ENCODE results near the gene RUNX1. TPM values are rescaled to one million over a fixed set of nuclear protein-coding genes. Genes with fewer than 3 reads are reported as not detected.

Gene RUNX1
- polyA plus RNA-seq, 3 donors = 6.2 to 49.7 (median 8.7) TPM

- DNase-seq = peak; percentile 58 to 79 (median 61)
- no peaks in the 10 kb centered on the region for H3K36me3 ChIP-seq (replicated peaks in 1 of 2; ENCODE audit: control insufficient read depth in 1 of 2, insufficient read depth in 2 of 2, low read length in 2 of 2)
- no peaks in the 10 kb centered on the region for H3K9me3 ChIP-seq (replicated peaks in 1 of 2; ENCODE audit: control insufficient read depth in 1 of 2, insufficient read depth in 1 of 2, low read length in 2 of 2)
- peaks cover 77% of the 10 kb centered on the region for H3K79me2 ChIP-seq (ENCODE audit: insufficient read depth, low read length)
- peaks cover 8 to 14% of the 10 kb centered on the region in 2 donors for H3K36me3 Mint-ChIP-seq
- H3K4me3 ChIP-seq (replicated peaks in 1 of 3; ENCODE audit: low read depth in 2 of 3, low read length in 3 of 3) = peak overlapping the region in 1 of 3 experiments; percentile 72
- H3K4me1 ChIP-seq (ENCODE audit: control insufficient read depth in 1 of 2, insufficient read depth in 2 of 2, low read length in 2 of 2) = peaks cover 80 to 87% of the 10 kb centered on the region in 2 donors
- H4K20me1 ChIP-seq (ENCODE audit: insufficient read depth, low read length) = peaks cover 30% of the 10 kb centered on the region
- intact Hi-C loops (cut with micrococcal nuclease) = no loop called here
- peaks cover 0 to 2% (median 0%) of the 10 kb centered on the region in 7 donors for H3K9me3 Mint-ChIP-seq
- H3K27me3 ChIP-seq (ENCODE audit: control insufficient read depth in 2 of 2, insufficient read depth in 2 of 2, low read length in 2 of 2) = no peaks in the 10 kb centered on the region
- TF ChIP-seq, protein P1, sequence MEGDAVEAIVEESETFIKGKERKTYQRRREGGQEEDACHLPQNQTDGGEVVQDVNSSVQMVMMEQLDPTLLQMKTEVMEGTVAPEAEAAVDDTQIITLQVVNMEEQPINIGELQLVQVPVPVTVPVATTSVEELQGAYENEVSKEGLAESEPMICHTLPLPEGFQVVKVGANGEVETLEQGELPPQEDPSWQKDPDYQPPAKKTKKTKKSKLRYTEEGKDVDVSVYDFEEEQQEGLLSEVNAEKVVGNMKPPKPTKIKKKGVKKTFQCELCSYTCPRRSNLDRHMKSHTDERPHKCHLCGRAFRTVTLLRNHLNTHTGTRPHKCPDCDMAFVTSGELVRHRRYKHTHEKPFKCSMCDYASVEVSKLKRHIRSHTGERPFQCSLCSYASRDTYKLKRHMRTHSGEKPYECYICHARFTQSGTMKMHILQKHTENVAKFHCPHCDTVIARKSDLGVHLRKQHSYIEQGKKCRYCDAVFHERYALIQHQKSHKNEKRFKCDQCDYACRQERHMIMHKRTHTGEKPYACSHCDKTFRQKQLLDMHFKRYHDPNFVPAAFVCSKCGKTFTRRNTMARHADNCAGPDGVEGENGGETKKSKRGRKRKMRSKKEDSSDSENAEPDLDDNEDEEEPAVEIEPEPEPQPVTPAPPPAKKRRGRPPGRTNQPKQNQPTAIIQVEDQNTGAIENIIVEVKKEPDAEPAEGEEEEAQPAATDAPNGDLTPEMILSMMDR (IDR thresholded peaks at IDR 0.05) = no peak
- no peaks in the 10 kb centered on the region for H3K27me3 Mint-ChIP-seq (ENCODE audit: low read depth in 3 of 3)
- H3K27ac Mint-ChIP-seq = peak overlapping the region; percentile 87 to 97 (median 92)
- H2AFZ ChIP-seq (ENCODE audit: insufficient read depth, low read depth, low read length, poor library complexity, severe bottlenecking) = no peak overlapping the region
- peak overlapping the region in 1 of 2 donors; percentile 88 for H3K27ac ChIP-seq (ENCODE audit: low read depth in 1 of 2, low read length in 2 of 2)
- H3K4me1 Mint-ChIP-seq = peaks cover 91% of the 10 kb centered on the region
- peak overlapping the region; percentile 62 to 79 for H3K4me3 Mint-ChIP-seq
- 67% methylated on average over 1 of the region's 2 CpGs for WGBS (ENCODE audit: insufficient coverage)
- H3K9ac ChIP-seq (ENCODE audit: insufficient read depth, low read length, poor library complexity, severe bottlenecking) = no peak overlapping the region
- H3K4me2 ChIP-seq (replicated peaks; ENCODE audit: extremely low read depth, low read length, poor library complexity, severe bottlenecking) = peak overlapping the region; percentile 28
These were observed 137.7 kb downstream of the RUNX1 start for GRCh38 chr21:34911360-34911759.

GRCh38 chr21:34910396-34910795, 138.7 kb downstream of the RUNX1 start:
- peaks cover 5 to 12% of the 10 kb centered on the region in 2 donors for H3K36me3 Mint-ChIP-seq
- intact Hi-C loops (cut with micrococcal nuclease) = no loop called here

More at GRCh38 chr21:34910396-34910795, 138.7 kb downstream of the RUNX1 start:
- Histone ChIP-seq H3K9ac (ENCODE audit: insufficient read depth, low read length, poor library complexity, severe bottlenecking) (no peak overlapping the region), H2AFZ (ENCODE audit: insufficient read depth, low read depth, low read length, poor library complexity, severe bottlenecking) (no peak overlapping the region), H3K27ac (ENCODE audit: low read depth in 1 of 2, low read length in 2 of 2) (peak overlapping the region; percentile 70 to 88), H3K4me2 (replicated peaks; ENCODE audit: extremely low read depth, low read length, poor library complexity, severe bottlenecking) (peak overlapping the region; percentile 78), H3K27me3 (ENCODE audit: control insufficient read depth in 2 of 2, insufficient read depth in 2 of 2, low read length in 2 of 2) (no peaks in the 10 kb centered on the region), H3K9me3 (replicated peaks in 1 of 2; ENCODE audit: control insufficient read depth in 1 of 2, insufficient read depth in 1 of 2, low read length in 2 of 2) (no peaks in the 10 kb centered on the region), H3K36me3 (replicated peaks in 1 of 2; ENCODE audit: control insufficient read depth in 1 of 2, insufficient read depth in 2 of 2, low read length in 2 of 2) (no peaks in the 10 kb centered on the region), H4K20me1 (ENCODE audit: insufficient read depth, low read length) (peaks cover 30% of the 10 kb centered on the region), H3K79me2 (ENCODE audit: insufficient read depth, low read length) (peaks cover 77% of the 10 kb centered on the region), H3K4me3 (replicated peaks in 1 of 3; ENCODE audit: low read depth in 2 of 3, low read length in 3 of 3) (peak overlapping the region in 1 of 3 experiments; percentile 72), H3K4me1 (ENCODE audit: control insufficient read depth in 1 of 2, insufficient read depth in 2 of 2, low read length in 2 of 2) (peaks cover 85 to 97% of the 10 kb centered on the region in 2 donors)
- Mint-ChIP-seq H3K4me3 (no peak overlapping the region), H3K27me3 (ENCODE audit: low read depth in 3 of 3) (no peaks in the 10 kb centered on the region), H3K27ac (peak overlapping the region; percentile 88 to 97 (median 92)), H3K9me3 (peaks cover 0 to 2% (median 0%) of the 10 kb centered on the region in 7 donors), H3K4me1 (peaks cover 97% of the 10 kb centered on the region)
- 31% methylated on average over 2 of the region's 4 CpGs for WGBS (ENCODE audit: insufficient coverage)
- TF ChIP-seq, protein P1 (IDR thresholded peaks at IDR 0.05) = no peak
- DNase-seq = no peak
